NAMALWA (cell line): ENCODE measurements around the gene LUZP1.
A peak's percentile ranks its signal among the peaks of the same experiment; 100 is the strongest.

ENCODE experiments used
- DNase-seq: peaks from one replicate; pipeline ENCODE4 v3.0.0-alpha.2; 2015; ENCODE audit warnings: low spot score

The LUZP1 gene

DNA sequence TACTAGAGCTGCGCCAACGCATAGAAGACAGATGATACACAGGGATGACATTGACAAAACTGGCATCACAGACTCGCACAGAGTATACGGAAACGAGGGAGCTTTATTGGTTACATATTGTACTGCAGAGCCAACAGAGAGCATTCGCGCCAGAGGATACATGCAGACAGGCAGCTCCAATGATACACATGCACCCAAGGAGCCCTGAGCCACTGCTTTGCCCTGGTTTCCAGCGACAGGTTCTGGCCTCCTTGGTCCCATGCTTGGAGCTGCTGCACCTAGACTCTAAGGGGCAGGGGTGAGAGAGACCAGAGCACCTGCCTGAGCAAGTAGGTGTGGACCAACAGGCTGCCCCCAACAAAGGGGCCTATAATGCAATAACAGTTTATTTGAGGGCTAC lies 83.8 kb downstream of the LUZP1 start:
- no peak for DNase-seq

DNA sequence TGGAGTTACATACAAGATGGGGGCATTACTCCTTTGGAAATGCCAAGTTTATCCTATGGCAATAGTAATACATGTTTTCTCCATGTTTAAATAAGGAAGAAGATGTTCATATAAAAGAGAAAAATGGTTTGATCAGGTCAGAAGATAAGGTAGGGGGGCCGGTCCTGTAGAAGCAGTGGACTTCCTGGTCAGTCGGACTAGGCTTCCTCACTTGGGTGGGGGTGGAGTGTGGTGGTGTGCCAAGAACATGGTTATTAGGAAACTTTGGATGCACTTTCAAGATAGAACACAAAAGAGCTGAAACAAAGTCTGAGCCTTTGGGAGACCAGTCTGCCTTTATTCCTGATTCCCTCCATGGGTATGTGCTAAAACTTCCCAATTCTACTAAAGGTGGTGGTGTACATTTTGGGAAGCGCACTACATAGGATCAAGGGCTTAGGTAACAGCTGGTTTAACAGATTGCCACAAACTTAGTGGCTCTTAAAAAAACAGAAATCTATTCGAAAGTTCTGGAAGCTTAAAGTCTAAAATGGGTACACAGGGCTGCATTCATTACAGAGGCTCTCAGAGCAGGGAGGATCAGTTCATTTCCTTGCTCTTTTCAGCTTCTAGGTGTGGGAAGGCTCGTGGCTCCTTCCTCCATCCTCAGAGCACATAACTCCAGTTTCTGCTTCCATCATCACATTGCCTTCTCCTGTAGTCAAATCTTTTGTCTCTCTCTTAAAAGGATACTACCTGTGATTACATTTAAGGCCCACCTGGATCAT lies 84.8 kb downstream of the LUZP1 start:
- DNase-seq, result no peak

DNA sequence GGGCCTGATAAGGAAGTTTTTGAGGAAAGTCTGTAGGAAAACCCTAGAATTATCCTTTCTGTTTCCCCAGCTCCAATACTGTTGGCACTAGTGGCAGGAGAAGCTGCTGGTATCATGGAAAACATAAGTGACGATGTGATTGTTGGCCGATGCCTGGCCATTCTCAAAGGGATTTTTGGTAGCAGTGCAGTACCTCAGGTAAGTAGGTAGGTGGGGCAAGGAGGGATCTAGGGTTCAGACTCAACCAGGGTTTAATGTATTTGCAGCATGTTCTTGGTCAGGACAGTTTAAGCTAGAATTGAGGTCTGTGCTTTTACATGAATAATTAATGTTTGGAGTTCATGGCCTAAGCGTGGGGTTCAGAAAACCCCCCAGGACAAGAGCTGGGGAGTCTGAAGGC lies 87.3 kb downstream of the LUZP1 start:
- peak; percentile 31 for DNase-seq

DNA sequence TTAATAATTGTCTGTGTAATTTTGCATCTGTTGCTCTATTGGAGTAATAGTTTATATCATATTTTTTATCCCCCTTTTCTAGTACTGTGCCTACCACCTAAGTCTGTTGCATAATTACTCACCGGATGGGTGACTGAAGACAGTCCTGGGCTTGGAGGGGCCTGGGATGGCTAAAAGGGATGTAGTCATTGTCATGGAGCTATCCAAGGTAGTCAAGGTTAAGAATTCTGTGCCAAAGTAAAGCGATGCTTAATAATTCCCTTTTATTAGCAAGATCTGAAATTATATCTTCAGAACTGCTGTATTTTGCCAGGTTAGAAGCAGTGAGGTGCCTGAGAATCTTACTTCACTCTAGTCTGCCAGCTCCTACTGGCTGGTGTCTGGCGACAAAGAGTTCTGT lies 87.8 kb downstream of the LUZP1 start:
- no peak for DNase-seq

DNA sequence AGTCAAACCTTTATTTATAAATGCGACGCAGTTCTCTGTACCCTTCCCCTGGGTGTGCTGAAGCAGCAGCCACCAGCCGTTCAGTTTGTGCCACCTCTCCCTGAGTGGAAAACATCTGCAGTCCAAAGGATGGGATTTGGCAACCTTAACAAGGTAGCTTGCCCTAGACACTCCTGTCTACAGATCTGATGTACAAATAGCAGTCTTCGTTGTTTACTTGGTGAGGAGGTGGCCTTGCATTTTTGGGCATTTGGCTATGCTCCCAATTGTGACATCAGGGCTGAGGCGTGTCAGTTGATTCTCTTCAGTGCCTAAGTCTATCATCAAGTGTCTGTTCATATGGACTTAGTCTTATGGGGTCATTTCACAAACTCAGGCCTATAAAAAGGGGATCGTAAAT lies 89.6 kb downstream of the LUZP1 start:
- DNase-seq, result no peak

DNA sequence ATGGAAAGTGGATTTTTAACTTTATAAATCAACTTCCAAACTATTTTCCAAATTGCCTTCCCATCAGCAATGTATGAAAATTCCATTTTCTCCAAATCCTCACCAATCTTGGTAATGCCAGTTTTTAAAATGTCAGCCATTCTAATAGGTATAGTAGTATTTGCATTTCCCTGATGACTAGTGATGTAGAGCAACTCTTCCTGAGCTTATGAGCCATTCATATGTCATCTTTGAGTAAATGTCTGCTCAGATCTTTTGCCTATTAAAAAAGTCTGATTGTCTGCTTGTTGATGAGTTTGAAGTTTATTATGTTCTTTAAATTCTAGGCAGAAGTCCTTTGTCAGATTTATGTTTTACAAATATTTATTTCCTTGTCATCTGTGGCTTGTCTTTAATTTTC lies 94.6 kb downstream of the LUZP1 start:
- DNase-seq, result no peak

DNA sequence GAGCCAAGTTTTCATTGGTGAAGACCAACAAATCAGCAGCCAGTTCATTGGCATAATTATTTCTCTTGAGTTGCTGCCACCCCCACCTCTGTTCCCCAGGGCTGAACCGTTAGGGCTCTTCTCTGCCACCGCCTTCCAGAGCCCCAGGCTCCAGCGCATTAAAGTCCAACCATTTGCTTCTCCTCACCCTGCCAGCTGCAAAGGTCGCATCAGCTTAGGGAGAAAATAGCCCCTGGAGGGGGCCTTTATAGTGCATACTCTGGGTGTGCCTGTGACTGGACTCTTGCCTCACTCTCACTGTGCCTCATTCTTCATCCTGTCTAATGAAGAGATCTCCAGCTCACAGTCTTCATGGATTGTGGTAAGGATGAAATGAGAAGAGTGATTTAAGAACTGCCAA lies 99.0 kb downstream of the LUZP1 start:
- no peak for DNase-seq

DNA sequence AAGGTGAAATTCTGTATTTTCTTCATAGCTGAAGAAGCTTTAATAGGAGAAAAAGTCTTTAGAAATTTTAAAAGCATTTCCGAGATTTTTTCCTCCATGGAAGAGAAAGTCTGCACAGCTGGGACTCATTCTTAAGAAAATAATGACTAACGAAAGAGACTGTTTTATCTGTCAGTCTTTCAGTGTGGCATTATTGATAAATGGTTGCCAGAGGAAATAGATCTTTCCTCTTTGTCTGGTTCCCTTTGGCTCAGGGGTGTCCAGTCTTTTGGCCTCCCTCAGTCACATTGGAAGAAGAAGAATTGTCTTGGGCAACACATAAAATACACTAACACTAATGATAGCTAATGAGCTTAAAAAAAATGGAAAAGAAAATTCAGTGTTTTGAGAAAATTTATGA lies 99.5 kb downstream of the LUZP1 start:
- no peak for DNase-seq

DNA sequence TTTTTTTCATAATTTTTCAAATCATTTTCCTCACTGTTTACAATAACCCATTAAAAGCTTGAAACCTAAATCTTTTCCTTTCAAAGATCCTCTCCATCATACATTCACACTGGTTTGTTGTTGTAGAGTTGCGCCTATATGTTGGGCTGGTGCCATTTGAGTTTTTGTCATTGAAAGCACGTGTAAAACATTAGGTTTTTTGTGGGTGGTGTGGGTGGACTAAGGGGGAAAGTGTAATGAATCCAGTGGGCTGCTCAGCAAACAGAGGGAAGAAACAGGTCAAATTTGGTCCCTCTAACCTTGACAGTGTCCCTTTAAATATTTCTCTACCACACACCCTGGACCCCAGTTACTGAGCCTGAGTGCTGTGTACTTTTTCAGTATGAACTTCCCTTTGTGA lies 102.6 kb downstream of the LUZP1 start:
- no peak for DNase-seq

DNA sequence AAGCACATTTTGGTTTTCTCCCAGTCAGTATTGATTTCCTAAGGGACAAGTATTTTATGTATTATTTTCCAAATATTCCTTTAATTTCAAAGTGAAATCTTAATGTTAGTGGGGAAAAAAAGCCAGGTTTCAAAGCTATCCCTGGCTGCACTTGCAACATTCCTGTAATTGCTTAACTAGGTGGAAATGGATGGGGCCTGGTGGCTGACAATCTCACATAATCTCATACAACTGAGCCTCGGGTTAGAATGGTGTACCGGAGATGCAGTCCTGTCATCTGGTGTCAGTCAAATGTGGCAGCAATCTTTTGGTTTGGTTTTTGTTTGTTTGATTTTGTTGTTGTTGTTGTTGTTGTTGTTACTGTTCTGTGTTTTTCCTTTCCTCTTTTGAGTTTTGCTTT lies 103.3 kb downstream of the LUZP1 start:
- no peak for DNase-seq

DNA sequence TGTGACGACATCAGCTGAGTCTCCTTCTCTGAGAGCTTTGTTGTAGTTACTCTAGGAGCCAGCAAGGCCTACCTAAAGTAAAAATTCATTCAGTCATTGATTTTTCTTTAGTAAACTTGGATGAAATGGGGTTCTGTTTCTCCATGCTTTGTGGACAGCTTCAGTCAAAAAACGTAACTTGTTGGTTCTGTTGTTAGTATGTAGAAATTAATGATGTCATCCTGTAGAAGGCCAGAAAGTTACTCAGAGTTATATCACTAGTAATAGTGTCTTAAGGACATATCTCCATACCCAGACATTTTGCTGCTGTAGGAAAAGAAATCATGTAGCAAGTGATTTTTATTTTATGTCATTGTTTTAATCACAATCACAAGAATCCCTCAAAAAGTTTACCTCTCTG lies 106.4 kb downstream of the LUZP1 start:
- DNase-seq, result no peak

DNA sequence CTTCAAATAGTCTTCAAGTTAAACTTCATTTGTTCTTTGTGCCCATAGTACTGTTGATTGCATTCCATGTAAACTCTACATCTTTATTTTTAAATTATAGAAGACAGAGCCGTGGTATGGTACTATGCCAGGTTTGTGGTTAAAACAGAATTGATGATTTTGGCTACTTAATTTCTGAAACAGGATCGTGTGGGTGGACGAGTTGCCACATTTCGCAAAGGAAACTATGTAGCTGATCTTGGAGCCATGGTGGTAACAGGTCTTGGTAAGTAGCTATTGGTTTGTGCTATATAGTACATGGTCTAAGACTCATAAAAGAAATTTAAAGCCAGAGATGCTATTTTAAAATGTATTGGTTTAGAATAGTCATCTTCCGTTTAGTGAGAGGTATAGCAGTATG lies 111.4 kb downstream of the LUZP1 start:
- DNase-seq, result no peak

DNA sequence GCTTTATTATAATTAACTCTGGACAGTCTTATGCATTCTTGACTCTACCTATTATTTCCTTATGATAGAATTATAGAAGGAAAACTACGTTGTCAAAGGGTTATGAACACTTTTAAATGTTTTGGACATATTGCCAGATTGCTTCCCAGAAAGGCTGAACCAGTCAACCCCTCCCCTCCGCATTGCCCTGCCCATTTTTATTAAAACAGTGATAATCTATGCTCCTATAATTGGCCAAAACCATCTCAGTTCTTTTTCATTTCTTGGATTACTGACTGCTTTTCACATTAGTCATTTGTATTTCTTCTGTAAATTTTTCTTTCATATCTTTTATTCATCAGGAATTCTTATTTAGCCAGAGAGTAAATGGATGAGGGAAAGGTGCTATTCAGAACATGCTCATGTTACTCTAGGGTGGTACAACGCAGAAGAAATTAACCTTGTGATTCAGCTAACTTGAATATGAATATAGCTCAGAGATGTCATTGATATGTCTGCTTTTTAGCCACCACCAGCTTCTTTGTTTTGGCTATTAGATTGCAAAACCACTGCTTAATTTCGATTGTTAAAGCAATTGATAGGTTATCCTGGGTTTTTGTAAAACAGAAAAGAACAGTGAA lies 117.3 kb downstream of the LUZP1 start:
- no peak for DNase-seq

DNA sequence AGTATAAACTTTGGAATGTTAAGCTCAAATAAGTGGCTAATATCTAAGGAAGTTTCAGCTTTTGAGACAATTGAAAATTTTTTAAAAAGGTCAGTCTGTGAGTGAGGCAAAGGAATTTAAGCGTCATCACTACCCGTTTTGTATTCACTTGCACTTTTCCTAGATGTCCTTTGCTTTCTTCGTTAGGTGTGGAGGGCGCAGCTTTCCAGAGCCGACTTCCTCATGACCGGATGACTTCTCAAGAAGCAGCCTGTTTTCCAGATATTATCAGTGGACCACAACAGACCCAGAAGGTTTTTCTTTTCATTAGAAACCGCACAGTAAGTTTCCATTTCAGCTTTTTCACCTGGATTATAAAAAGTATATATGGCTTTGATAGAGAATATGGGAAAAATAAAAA lies 118.5 kb downstream of the LUZP1 start:
- no peak for DNase-seq

DNA sequence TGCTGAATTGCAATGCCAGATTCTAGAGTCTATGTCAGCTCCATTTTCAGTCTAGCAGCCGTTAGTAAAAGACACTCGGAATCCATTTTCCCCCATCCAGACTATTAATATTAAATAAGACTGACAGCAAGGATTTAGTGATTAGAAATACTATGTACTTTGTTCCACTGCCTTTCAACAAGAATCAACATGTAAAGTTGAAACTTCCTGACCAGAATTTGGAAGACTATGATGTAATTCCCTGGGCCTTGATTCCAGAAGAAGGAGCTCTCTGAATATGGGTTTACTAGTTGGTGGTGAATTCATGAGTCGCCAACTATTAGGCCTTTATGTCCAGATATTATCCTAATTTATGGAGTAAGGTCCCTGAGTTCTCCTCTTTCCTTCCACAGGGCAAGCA lies 124.6 kb downstream of the LUZP1 start:
- DNase-seq, result no peak

DNA sequence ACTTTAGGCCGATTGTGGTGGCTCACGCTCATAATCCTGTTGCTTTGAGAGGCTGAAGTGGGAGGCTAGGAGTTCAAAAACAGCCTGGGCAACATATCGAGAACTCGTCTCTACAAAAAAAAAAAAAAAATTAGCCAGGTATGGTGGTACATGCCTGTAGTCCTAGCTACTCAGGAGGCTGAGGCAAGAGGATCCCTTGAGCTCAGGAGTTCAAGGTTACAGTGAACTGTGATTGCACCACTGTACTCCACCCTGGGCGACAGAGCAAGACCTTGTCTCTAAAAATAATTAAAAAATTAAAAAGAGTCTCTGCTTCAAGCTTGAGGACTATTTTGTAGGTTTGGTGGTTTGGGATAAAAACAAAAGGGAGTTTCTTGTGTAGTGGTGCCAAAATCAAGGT lies 128.1 kb downstream of the LUZP1 start:
- DNase-seq, result no peak

DNA sequence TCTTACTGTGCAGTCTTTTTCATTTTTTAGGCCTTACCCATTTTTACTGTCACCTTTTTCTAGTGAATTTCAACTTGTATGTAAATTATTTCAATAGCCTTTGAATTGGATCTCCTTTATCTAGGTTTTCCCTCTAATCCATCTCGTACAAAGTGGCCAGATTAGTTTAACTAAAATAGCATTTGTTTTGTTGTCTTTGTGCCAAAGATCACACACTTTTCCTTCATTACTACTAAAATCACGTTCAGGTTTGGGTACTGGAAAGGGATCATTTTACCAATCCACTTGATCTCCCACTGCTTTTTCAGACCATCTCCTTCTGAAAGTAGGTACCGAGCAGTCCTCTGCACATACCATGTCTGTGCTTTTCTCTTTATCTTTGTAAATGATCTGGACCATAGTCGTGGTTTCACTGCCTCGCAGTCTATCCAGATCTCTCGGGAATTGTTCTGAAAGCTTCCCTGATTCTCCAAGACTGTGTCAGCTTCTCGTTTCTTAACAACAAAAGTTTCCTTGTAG lies 129.3 kb downstream of the LUZP1 start:
- no peak for DNase-seq

DNA sequence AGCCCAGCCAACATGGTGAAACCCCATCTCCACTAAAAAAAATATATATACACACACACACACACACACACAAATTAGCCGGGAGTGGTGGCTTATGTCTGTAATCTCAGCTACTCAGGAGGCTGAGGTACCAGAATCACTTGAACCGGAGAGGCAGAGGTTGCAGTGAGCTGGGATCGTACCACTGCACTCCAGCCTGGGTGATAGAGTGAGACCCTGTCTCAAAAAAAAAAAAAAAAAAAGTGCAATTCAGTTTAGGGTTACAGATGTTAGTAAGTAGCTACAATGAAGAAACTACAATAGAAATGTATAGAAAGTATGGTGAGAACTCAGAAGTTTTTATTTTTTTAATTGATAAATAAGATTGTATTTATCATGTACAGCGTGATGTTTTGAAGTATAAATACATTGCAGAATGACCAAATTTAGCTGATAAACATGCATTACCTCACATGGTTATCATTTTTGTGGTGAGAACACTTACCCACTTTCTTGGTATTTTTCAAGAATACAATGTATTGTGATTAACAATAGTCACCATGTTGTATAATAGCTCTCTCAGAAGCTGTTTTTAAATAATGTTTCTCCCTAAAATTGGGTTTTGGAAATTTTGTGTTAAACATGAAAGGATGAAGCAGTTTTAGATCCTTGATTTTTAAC lies 131.4 kb downstream of the LUZP1 start:
- no peak for DNase-seq

DNA sequence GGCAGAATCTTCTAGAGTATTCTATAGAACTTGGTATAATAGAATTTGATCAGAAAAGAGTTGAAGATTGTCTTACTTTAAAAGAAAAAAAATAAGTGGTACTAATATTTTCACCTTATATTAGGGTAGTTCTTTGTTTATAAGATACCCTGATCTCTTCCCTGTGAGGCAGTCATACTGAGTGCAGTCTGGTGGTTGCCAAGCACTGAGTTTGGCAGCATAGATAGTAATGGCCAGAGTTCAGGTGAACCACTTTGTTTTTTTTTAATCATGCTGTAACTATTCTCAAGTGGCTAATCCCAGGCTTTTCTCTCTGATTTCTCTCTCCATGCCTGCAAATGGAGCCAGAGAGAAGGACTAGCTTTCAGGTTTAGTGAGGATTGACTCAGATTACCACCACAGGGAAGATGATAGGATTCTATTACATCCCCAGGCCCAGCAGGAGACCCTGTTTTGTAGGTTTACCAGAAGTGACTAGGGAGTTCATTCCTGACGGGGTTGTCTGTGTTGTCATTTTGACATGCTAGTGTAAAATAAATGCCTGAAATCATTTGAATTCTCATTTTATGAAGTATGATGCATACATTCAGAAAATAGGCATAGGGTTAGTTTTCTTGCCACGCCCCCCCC lies 132.7 kb downstream of the LUZP1 start:
- DNase-seq, result no peak
